HG03521 (cell line): Measurements from ENCODE around the gene DOCK9.

Experiments used
- ATAC-seq: cut with Tn5 transposase; IDR thresholded peaks from one replicate; pipeline ENCODE4 v1.9.1; 2021; ENCODE audit warnings: mild to moderate bottlenecking, moderate library complexity; ENCODE audit not compliant: unreplicated experiment

DOCK9 gene

GRCh38 chr13:98751367-98751782 is 226.5 kb downstream of the DOCK9 start:
- no peak for ATAC-seq

GRCh38 chr13:98749501-98749900 is 228.4 kb downstream of the DOCK9 start:
- ATAC-seq, result no peak

GRCh38 chr13:98746968-98747367 is 230.9 kb downstream of the DOCK9 start:
- no peak for ATAC-seq
